Cortex of kidney (tissue), 1 donor: Measurements from ENCODE around the gene CSF2.
"Not testable (repeated sequence)": the region's sequence is repeated elsewhere in the genome, so short reads cannot be mapped to it uniquely, and the experiment has no call there.

Experiments
- DNase-seq: peaks from one replicate; lab custom pipeline; 2025; lab: John Stamatoyannopoulos, UW

Gene CSF2

DNA sequence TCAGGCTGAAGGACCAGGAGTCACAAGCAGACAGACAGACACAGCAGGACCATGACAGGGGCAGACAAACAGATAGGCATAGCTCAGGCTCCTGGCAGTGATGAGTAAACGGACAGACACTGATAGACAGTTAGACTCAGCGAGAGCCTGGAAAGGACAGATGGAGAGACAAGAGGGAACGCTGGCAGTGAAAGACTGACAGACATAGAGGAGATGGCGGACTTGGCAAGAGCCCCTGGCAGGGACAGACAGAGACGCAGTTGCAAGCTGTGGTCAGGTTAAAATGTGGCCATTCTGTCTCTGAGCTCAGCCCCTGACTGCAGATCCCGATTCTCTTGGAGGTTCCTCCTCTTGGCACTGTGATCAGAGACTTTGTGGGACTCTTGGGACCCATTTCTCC lies 13.6 kb downstream of the CSF2 start:
- no peak for DNase-seq

DNA sequence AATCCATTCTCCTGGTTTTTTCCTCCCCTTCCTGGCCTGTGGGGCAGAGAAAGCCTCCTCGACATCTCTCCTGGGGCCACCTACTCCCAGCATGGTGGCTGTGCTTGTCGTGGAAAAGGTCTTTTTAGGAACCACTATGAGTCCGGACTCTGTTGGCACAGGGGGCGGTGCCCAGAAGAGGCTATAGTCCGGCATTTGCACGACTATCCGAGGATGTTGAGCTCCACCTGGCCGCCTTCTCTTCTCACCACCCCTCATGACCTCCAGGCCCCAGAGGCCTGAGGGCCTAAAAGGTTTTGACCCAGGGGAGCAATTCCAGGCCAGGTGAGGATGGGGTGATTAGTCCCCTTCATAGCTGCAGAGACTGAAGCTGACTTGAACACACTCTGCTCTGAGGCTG lies 14.1 kb downstream of the CSF2 start:
- no peak for DNase-seq

DNA sequence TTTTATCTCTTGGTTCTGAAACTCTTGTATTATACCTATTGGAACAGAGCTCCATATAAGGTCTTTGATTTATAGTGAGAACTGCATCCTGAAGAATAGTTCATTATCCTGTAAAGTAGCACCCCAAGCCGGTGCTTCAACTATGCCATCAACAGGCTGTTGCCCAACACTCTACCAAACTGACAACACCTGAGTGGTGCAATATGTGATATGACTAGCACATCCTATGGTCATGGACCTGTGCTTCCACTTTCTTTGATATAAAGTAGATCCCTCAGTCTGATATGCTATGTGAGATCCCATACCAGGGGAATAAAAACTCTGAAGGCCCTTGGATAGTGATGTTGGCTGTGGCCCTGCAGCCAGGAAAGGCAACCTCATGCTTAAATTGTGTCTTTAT lies 15.8 kb downstream of the CSF2 start:
- no peak for DNase-seq

DNA sequence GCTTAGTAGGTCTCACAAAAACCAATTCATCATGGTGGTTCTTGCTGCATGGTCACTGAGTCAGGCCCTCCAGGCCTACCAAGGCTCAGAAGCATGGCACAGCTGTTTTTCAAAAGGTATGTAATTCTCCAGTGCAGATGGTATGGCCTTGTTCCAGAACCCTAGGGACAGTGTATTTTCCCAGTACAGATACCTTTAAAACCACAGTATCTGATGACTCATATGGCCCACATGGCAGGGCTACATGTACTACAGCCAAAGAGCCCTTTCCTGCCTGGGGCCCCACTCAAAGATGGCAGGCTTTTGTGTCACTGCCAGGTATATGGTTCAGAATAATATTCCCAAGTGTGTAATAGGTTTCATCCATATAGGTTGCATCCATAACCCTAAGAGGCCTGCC lies 16.5 kb downstream of the CSF2 start:
- no peak for DNase-seq

DNA sequence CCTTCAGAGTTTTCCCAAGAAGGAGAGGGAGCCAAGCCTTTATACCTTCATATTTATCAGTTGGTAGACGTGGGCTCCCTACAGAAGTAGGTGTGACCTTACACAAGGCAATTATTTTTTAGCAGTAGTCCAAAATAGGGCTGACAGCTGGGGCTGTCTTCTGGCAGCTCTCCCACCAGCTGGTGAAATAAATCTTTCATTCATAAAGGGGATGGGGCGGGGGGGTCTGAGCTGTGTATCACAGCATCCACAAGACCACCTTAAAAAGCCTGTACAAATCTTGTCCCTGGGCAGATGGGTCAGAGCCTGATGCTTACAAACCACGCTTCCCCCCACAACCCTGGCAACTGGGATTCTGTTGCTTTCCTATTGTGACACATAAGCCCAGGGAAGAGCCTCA lies 19.7 kb downstream of the CSF2 start:
- no peak for DNase-seq

DNA sequence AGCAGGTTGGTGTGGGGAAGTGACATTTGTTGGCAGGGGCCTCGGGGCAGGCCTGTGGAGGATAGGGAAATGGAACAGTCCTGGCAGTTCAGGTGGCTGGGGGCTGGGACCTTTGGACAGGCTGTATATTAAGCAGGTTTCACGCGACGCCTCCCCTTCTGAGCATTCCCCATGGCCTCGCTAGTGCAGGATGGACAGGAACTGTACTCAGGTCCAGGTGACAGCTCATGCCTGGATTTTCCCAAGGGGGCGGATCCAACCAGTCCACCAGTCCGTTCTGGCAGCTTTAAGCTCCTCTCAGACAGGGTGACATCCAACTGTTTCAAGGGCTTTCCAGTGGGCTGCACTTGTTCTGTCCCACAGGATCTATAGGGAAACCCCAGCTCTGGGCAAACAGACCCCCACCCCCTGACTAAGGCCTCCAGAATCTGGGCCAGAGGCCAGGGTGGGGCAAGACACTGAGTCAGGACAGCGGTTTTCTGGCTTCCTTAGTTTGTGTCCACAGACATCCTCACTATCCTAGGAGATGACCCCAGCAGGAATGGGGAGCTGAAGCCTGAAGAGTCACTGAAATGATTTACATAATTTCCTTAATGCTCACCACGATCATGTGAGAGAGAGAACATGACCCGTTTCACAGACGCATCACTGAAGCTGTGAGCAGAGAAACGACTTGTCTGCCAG lies 20.9 kb downstream of the CSF2 start:
- DNase-seq: no peak

DNA sequence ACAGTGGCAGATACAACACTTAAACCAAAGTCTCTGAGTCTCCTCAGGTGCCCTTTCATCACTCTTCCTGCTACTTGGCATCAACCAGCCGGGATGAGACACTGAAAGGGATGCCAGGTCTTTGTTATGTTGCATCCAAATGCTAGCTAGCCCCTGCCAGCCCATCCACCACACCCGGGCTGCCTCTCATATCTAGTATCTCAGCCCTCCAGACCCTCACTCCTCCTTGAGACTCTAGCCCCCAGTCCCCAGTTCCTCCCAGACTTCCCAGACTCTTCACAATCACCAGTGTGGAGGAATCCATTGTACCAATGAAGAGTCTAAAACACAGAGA lies 21.5 kb downstream of the CSF2 start:
- DNase-seq: no peak

DNA sequence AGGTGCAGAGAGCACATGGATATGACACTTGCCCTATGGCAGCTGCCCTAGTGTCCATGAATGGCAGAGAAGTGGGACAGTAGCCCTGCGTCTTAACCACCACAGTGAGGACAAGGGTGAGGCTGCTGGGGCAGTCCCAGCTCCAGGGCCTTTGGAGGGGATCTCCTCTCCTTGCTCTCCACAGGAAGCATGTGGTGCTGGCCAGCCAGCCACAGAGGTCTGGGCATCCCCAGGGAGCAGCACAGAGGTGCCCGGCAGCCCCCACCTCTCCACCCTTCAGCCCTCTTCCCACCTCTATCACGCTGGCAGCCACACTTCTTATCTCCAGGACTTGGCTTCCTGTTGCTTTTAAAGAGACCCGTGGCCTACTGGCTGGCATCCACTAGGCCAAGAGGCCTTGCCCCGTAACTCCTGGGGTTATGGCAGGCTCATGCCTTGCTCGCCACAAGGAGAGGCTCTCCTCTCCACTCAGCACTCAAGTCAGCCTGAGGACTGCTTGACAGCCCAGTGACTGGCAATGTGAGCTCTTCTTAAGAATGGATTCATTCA lies 21.9 kb downstream of the CSF2 start:
- DNase-seq: no peak

DNA sequence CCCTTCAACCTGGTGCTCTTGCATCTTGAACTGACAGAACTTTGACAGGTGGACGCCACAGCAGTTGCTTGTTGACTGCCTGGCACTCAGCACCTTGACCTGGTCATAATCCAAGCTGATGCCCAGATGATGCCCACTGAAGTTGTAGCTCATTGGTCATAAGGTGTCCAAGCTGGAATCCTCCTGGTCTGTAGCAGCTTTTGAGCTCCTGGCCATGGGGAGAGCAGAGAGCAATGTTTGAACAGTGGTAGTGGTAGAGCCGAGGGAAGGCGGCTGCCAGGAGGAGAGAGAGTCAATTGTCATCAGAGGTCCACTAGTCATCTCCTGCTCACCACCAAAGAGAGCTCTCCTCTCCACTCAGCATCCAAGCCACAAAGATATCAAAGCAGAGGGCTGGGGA lies 23.3 kb downstream of the CSF2 start:
- no peak for DNase-seq

DNA sequence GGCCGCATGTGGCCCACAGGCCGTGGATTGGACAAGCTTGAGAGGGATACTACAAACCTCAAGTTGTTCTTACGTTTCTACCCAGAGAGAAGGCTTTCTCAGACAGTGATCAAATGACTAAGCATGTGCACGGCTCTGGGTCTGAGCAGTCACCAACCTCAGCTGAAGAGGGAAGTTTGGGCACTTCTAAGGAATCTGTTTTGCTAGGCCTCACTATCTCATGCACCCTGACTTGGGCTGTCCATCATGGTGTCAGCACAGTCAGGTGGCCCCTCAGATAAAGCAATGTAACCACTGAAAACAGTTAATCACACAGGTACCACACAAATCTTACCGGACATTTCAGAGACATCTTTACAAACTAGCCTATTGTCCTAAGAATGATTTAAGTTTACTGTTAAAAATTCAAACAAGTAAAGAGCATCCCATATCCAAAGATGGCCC lies 24.6 kb downstream of the CSF2 start:
- no peak for DNase-seq

DNA sequence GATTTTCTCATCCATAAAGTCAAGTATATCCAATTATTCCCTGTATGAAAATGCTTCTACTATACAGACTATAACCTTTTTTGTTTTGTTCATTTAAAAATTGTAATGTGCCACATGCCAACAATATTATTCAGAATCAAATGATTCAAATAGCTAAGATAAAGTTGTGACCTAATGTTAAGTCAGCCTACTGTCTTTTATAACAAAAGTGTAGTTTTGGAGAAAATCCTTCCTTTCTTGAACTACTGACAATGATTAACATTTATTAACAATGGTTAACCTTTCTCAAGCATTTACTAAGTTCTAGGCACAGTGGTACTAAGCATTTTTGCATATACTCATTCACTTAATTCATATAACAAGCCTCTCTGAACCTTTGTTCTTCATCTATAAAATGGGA lies 25.0 kb downstream of the CSF2 start:
- no peak for DNase-seq

DNA sequence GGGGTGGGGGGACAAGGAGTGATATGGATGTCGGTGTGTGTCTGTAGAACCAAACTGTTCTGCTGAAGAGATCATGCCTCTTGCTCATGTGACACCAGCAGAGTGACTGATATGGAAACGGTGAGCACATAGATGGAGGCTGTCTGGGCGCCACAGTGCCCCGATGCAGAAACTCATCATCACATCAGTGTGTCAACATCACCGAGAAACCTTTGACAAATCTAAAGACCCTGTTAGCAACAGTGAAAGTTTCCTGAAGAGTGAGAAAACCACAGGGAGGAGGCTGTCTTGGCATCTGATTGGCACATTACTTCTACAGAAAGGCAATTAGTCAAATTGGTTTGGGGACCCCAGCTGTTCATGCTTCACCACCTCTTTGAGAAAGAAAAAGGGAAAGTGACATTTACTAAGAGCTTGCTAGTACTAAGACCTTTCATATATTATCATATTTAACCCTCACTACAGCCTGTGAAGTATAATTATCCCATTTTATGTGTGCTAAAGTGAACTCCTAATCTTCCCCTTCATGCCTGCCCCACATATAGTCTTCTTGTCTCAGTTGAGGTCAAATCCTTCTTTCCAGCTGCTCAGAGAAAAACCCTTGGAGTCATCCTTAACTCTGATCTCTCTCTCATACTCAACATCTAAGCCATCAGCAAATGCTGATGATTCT lies 25.6 kb downstream of the CSF2 start:
- DNase-seq: no peak

DNA sequence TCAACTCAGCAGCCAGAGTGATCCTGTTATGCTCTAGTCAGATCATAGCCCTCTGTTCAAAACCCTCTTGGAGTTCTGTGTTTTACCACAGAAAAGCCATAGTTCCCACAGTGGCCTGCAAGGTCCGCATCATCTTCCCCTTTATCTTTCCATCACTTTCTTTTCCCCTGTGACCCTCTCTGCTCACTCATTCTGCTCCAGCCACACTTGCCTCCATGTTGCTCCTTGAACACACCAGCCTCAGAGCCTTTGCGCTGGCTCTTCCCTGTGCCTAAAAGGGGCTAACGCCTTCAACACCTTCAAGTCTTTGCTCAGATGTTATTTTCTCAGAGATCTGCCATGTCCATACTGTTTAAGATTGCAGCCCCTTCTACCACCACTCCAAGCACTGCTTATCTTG lies 26.3 kb downstream of the CSF2 start:
- no peak for DNase-seq

DNA sequence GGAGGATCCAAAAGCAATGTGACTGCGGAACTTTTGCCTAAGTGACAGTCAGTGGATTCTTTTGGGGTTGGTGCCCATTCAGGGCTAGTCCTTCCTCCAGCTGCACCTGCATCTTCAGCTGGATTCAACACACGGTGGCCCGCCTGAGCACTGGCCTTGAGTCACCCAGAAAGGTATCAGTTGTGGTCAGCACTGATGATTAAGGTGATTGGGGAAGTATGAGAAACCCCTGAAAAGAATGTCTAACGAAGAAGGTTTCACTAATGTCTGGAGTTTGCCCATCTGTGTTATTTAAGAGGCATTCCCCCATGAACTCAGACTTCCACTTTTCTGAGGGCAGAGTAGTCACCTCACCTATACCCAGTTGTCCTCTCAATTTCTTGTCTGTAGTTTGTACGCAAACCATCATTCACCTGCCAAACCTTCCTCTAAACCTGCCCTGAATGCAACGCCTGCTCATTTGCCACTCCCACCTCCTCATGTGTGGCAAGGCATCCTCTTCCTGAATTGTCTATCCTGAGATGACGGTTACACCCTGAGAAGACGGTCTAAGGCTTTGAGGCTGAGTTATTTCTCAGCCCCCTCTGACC lies 27.2 kb downstream of the CSF2 start:
- DNase-seq: no peak

DNA sequence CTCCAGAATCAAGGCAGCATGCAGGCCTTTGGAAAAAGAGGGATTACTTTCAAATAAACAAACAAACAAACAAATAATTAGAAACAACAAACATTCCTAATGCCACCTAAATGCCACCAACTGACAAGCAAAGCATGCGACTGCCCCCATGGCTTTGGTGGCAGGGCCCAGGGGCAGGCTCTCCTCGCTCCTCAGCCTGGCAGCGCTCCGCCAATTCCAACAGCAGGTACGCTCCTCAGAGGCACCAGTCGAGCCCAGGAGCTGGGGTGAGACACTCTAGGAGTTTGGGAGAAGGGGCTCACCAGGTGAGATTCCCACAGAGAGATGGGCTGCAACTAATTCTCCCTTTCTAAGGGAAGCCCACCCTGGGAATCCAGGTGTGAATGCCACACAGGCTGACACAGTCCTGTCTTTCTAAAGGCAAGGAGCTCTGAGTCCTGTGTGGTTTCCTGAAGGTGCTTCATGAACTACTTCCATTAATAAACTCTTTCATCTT lies 27.8 kb downstream of the CSF2 start:
- no peak for DNase-seq

DNA sequence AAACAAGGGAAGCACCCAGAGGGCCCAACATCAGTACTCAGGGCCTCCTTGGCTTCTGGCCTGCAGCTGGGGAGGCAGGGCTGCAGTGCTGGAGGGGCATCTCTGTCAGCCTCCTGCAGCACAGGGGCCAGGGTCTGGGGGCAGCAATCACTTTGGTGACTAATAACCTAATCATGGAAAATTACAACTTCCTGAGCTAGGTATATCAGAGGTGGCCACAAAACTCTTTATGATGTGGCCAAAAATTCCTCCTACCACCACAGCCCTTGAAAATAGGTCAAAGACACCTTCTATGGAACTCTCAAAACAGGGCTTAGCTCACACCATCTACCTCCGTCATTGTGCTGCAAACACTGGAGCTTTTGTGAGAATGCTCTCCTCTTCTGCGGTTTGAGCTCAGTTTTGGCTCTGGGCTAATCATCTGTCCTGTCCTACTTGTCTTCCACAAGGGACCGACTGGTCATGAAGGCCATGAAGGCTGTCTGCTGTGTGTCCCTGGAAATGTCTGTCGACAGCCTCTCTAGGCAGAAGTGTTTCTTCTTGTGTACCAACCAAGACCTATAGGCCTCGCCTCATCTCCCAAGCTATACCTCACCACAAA lies 28.6 kb downstream of the CSF2 start:
- no peak for DNase-seq

DNA sequence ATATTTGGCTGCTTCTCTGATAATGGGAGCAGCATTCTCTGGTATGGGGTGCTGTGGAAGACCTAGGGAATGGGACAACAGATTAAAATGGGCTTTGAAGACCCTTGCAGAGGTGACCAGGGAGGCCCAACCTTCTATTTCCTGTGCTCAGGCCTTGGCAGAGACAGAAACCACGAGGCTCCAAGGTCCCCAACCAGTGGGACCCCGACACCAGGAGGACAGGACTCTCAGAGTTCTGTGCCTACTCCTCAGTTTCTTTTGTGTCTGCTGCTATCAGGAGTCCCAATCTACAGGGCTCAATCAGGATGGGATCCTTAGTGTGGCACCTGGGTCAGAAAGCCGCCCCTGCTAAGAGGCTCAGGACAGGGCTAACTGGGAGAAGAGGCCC lies 29.3 kb downstream of the CSF2 start:
- DNase-seq: no peak

DNA sequence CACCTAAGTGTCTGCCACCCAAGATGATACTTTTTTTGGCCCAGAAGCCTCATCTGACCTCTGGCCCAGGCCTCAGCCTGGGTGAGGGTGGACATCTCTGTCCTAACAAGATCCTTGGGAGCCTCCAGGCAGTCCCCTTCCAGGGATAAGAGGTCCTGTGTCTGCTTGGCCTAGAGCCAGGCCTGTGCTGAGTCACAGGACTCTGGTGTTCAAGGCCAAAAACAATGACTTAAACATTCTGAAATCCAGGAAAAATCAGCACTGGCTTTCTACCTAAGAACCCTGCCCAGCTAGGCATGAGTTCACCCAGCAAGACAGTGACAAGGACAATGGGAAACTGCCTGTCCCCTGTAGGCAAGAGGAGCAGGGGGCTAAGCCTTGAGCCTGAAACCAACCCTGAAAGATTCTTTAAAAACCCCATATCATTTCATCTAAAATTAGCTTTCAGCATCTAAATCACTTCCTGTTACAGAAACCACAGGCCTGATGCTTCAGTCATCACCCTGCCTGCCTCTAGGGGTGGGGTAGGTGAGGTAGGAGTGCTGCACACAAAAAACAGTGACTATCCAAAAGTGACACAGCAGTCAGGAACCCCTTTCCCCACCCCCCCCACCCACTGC lies 29.9 kb downstream of the CSF2 start:
- DNase-seq: no peak

DNA sequence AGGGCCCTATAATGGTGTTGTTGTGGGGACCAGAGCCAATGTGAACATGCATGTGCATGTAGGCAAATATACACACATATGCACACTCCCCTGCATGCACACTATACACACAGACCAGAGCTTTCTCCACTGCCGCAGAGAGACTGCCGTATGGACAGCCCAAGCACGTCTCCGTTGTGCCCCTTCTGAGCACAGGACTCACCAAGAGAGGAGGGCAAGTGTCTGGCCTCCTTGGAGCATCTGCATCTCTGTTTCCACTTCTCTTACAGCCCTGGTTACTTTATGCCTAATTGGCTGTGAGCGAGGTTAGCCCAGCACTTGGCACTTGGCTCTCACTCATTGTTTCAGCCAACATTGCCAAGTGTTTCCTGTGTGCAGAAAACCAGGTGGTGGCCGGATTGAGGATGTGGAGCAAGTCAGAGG lies 30.4 kb downstream of the CSF2 start:
- no peak for DNase-seq

DNA sequence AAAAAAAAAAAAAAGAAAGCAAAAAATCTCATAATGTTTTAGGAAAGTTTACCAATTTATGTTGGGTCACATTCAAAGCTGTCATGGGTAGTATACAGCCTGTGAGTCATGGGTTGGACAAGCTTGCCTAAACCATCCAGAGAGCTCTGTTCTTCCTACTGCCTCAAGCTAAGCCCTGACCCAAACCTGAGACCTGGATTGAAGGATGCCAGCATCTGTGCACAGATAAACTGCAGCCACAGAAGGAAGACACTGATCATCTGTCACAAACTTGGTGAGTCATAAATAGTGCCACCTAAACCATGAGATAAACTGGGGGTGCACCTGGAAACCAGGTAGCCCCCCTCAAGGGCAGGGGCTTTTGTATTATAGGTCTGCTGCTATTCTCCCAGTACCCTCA lies 31.0 kb downstream of the CSF2 start:
- DNase-seq: no peak

DNA sequence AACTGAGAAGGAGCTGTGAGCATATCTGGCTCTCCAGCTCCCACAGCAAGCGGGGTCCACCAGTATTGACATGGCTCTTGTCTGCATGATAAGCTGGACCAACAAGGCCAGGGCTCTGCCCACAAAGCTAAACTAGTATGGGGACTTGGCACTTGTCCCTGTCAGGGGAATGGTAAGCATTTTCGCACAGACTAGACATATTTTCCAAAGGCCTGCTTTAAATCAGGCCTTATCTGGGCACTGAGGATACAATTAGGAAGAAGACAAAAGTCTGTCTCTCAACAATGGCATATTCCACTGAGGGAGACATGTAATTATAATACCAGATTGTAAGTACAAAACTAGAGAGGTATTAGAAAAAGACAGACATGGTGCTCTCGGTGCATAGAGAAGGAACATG lies 32.1 kb downstream of the CSF2 start:
- DNase-seq: no peak

DNA sequence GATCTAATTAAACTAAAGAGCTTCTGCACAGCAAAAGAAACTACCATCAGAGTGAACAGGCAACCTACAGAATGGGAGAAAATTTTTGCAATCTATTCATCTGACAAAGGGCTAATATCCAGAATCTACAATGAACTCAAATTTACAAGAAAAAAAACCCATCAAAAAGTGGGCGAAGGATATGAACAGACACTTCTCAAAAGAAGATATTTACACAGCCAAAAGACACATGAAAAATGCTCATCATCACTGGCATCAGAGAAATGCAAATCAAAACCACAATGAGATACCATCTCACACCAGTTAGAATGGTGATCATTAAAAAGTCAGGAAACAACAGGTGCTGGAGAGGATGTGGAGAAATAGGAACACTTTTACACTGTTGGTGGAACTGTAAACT lies 34.9 kb downstream of the CSF2 start:
- not testable (repeated sequence) for DNase-seq
